GM23248 (cell line): ENCODE results near the gene CEP112. TPM values are rescaled to one million over a fixed set of nuclear protein-coding genes. Genes with fewer than 3 reads are reported as not detected.
"Not testable (repeated sequence)": the region's sequence is repeated elsewhere in the genome, so short reads cannot be mapped to it uniquely, and the experiment has no call there.

Experiments
- DNase-seq: peaks from one replicate; pipeline ENCODE4 v3.0.0-alpha.2; 2015
- H2AFZ ChIP-seq: fragments of 200-600 bp; sonication (generic); 2 replicates; pipeline ENCODE4 v1.6.1; 2016; ENCODE audit warnings: antibody characterized with exemption
- H3F3A ChIP-seq: fragments of 200-600 bp; sonication (generic); 2 replicates; pipeline ENCODE4 v1.6.1; 2016; ENCODE audit warnings: mild to moderate bottlenecking, antibody characterized with exemption, mixed run types; ENCODE audit not compliant: insufficient read depth
- H3K27ac ChIP-seq: fragments of 200-600 bp; sonication (generic); 2 replicates; pipeline ENCODE4 v1.5.1; 2016; ENCODE audit warnings: mild to moderate bottlenecking
- H3K27me3 ChIP-seq: fragments of 200-600 bp; sonication (generic); replicated peaks from 2 replicates; pipeline ENCODE4 v1.6.1; 2016; ENCODE audit warnings: mild to moderate bottlenecking; ENCODE audit not compliant: insufficient read depth
- H3K36me3 ChIP-seq: fragments of 200-600 bp; sonication (generic); 2 replicates; pipeline ENCODE4 v1.6.1; 2016; ENCODE audit warnings: low read depth, mild to moderate bottlenecking
- H3K4me1 ChIP-seq: fragments of 200-600 bp; sonication (generic); 2 replicates; pipeline ENCODE4 v1.6.1; 2016; ENCODE audit warnings: mild to moderate bottlenecking; ENCODE audit not compliant: insufficient read depth
- H3K4me2 ChIP-seq: fragments of 200-600 bp; sonication (generic); one replicate; pipeline ENCODE4 v1.6.1; 2016; ENCODE audit warnings: mild to moderate bottlenecking; ENCODE audit not compliant: unreplicated experiment
- H3K4me3 ChIP-seq: fragments of 200-600 bp; sonication (generic); 2 replicates; pipeline ENCODE4 v1.5.1; 2016; ENCODE audit warnings: mild to moderate bottlenecking
- H3K79me2 ChIP-seq: fragments of 200-600 bp; sonication (generic); 2 replicates; pipeline ENCODE4 v1.6.1; 2016; ENCODE audit warnings: mild to moderate bottlenecking; ENCODE audit not compliant: insufficient read depth
- H3K9ac ChIP-seq: fragments of 200-600 bp; sonication (generic); 2 replicates; pipeline ENCODE4 v1.6.1; 2016; ENCODE audit warnings: mild to moderate bottlenecking
- H3K9me2 ChIP-seq: fragments of 200-600 bp; sonication (generic); 2 replicates; pipeline ENCODE4 v1.6.1; 2016; ENCODE audit warnings: mixed run types, mild to moderate bottlenecking, moderate library complexity; ENCODE audit not compliant: insufficient read depth
- H3K9me3 ChIP-seq: fragments of 200-600 bp; sonication (generic); one replicate; pipeline ENCODE4 v1.6.1; 2017; ENCODE audit warnings: low read depth
- H4K20me1 ChIP-seq: fragments of 200-600 bp; sonication (generic); 2 replicates; pipeline ENCODE4 v1.6.0; 2016; ENCODE audit not compliant: insufficient read depth
- EZH2 ChIP-seq: fragments of 200-600 bp; sonication (generic); IDR thresholded peaks from 2 replicates; pipeline ENCODE4 v1.6.1; 2018; ENCODE audit warnings: antibody characterized with exemption, mild to moderate bottlenecking; ENCODE audit not compliant: insufficient read depth, poor library complexity, severe bottlenecking
- EZH2phosphoT487 ChIP-seq: fragments of 200-600 bp; sonication (generic); IDR thresholded peaks from 2 replicates; pipeline ENCODE4 v1.6.1; 2018; ENCODE audit warnings: antibody characterized with exemption, moderate library complexity, mild to moderate bottlenecking, low read depth; ENCODE audit not compliant: insufficient read depth
- WGBS, 2 experiments: methylation state at CpG; one replicate each; pipeline ENCODE4 v1.1.6; 2015 to 2017; ENCODE audit warnings: low lambda C conversion rate in 2 of 2, low coverage in 1 of 2; ENCODE audit errors: missing lambda C conversion rate in 2 of 2; 5-methylcytosine and 5-hydroxymethylcytosine counted together
- in situ Hi-C: fragments of 300-500 bp; cut with MboI; formaldehyde crosslinking; loops from 2 replicates; pipeline ENCODE4 v1.15.0; 2020
- polyA plus RNA-seq: library from polyadenylated mRNA; unstranded; fragments of >200 nt; fragmentation: Nextera tagmentation; extraction: Ambion mirVana; gene quantifications from 2 replicates; pipeline ENCODE4 v1.2.1, GENCODE V29; 2016
- total RNA-seq: library from RNA; depleted of rRNA; stranded (reverse); fragments of >200 nt; shearing (Covaris generic); gene quantifications from 2 replicates; pipeline ENCODE4 v1.2.3, GENCODE V29; 2014

The CEP112 gene
- total and polyA plus RNA-seq, 2 experiments from 2014 or later, result 8.1 to 14.8 TPM

DNA sequence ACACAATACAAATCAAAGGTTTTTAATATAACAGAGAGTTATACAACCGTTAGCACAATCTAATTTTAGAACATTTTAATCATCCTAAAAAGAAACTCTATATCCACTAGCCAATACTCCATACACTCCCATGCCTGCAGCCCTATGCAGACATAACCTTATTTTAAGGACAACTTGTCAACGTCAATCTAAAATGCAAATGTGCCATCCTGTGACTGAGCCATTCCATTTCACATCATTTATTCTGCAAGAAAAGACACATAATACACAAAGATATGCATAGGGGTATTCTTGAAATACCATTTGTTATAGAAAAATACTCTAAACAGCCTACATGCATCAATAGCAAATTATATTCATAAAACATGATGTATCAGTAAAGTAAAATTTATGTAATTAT is 106.7 kb downstream of the CEP112 start:
- no peak overlapping the region for H3K9ac ChIP-seq
- H3F3A ChIP-seq, result no peaks in the 10 kb centered on the region
- H3K27ac ChIP-seq, result no peak overlapping the region
- peaks cover under 1% of the 10 kb centered on the region for H3K9me3 ChIP-seq
- H2AFZ ChIP-seq, result no peak overlapping the region
- H3K4me3 ChIP-seq, result no peak overlapping the region
- H3K9me2 ChIP-seq, result no peaks in the 10 kb centered on the region
- whole genome bisulfite sequencing, 2 experiments, result 85 to 92% methylated on average over 2 of the region's 2 CpGs
- H3K4me2 ChIP-seq, result no peak overlapping the region
- no peak for DNase-seq
- H3K4me1 ChIP-seq, result peaks cover 20% of the 10 kb centered on the region
- no peak for TF ChIP-seq EZH2phosphoT487
- no peak for TF ChIP-seq EZH2
- H3K27me3 ChIP-seq, result no peaks in the 10 kb centered on the region
- H3K79me2 ChIP-seq, result no peaks in the 10 kb centered on the region
- no peaks in the 10 kb centered on the region for H4K20me1 ChIP-seq
- no peaks in the 10 kb centered on the region for H3K36me3 ChIP-seq
- in situ Hi-C loops, result no loop called here

DNA sequence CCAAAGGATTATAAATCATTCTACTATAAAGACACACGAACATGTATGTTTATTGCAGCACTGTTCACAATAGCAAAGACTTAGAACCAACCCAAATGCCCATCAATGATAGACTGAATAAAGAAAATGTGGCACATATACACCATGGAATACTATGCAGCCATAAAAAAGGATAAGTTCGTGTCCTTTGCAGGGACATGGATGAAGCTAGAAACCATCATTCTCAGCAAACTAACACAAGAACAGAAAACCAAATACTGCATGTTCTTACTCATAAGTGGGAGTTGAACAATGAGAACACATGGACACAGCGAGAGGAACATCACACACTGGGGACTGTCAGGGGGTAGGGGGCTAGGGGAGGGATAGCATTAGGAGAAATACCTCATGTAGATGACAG is 111.3 kb downstream of the CEP112 start:
- H3F3A ChIP-seq, DNase-seq, H3K27me3 ChIP-seq, H3K36me3 ChIP-seq, H3K9me3 ChIP-seq, H3K4me1 ChIP-seq, H3K4me2 ChIP-seq, H3K27ac ChIP-seq, H4K20me1 ChIP-seq, H2AFZ ChIP-seq, H3K79me2 ChIP-seq, H3K4me3 ChIP-seq, H3K9me2 ChIP-seq, in situ Hi-C loops, H3K9ac ChIP-seq: not testable (repeated sequence)
- 96 to 100% methylated on average over 3 of the region's 3 CpGs for WGBS, 2 experiments

DNA sequence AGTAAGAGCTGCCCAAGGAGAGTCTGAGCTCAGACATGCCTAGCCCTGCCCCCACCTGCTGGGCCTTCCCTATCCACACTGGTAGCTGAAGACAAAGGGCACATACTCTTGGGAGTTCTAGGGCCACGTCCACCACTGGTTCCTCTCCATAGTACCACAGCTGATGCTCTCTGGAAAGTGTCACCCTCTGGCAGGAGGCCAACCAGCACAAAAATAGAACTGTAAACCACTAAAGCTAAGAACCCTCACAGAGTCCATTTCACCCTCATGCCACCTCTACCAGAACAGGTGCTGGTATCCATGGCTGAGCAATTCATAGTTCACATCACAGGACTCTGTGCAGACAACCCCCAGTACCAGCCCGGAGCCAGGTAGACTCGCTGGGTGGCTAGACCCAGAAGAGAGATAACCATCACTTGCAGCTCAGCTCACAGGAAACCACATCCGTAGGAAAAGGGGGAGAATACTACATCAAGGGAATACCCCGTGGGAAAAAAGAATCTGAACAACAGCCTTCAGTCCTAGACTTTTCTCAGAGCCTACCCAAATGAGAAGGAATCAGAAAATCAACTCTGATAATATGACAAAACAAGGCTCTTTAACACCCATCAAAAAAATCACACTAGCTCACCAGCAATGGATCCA is 115.3 kb downstream of the CEP112 start:
- no peaks in the 10 kb centered on the region for H3K4me1 ChIP-seq
- H2AFZ ChIP-seq, result no peak overlapping the region
- no peaks in the 10 kb centered on the region for H4K20me1 ChIP-seq
- peak; percentile 1 for DNase-seq
- in situ Hi-C loops, result no loop called here
- no peaks in the 10 kb centered on the region for H3F3A ChIP-seq
- no peaks in the 10 kb centered on the region for H3K36me3 ChIP-seq
- H3K4me2 ChIP-seq, result no peak overlapping the region
- TF ChIP-seq EZH2phosphoT487 (no peak), EZH2 (no peak)
- no peaks in the 10 kb centered on the region for H3K27me3 ChIP-seq
- no peaks in the 10 kb centered on the region for H3K9me2 ChIP-seq
- H3K9me3 ChIP-seq, result no peaks in the 10 kb centered on the region
- no peak overlapping the region for H3K27ac ChIP-seq
- 84 to 85% methylated on average over 5 of the region's 5 CpGs for WGBS, 2 experiments
- no peak overlapping the region for H3K4me3 ChIP-seq
- H3K79me2 ChIP-seq, result no peaks in the 10 kb centered on the region
- H3K9ac ChIP-seq, result no peak overlapping the region

DNA sequence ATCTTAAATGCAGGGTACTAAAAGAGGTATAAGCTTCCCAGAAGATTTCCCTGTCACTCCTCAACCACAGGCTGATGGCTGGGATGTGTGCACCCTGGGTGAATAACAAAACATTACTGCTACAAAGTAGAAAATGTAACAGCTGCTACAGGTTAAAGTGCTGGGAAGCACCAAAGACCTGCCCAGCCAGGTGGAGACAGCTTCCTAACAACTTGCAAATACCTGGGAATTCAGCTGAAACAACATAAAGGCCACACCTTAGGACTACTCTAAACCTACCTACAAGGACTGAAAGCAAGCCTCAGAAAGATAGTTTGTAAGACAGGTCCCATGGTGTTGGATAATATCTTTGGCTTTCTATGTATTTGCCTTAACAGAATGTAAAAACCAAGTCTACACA is 118.5 kb downstream of the CEP112 start:
- Histone ChIP-seq H3F3A (no peaks in the 10 kb centered on the region), H3K79me2 (no peaks in the 10 kb centered on the region), H3K4me2 (no peak overlapping the region), H4K20me1 (no peaks in the 10 kb centered on the region), H3K27me3 (no peaks in the 10 kb centered on the region), H3K4me1 (no peaks in the 10 kb centered on the region), H3K9me2 (no peaks in the 10 kb centered on the region), H3K4me3 (no peak overlapping the region), H2AFZ (no peak overlapping the region), H3K9me3 (no peaks in the 10 kb centered on the region), H3K9ac (no peak overlapping the region), H3K27ac (no peak overlapping the region), H3K36me3 (no peaks in the 10 kb centered on the region)
- TF ChIP-seq EZH2phosphoT487 (no peak), EZH2 (no peak)
- DNase-seq, result no peak
- in situ Hi-C loops, result no loop called here

DNA sequence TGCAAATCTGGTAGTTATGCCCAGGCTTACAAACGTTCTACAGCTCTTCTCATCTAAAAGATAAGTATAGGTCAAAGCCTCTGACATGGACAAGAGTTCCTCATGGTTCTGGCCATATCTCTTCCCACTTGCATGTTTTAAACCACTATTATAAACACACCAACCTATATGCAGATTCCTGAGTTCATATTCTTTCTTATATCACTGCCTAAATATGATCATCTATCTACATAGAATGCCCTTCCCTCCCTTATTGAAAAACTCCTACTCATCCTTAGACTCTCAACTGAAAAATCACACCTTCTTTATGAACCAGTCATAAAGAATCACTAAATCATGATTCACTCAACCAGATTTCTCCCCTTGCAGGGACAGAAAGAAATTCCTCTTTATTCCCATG is 128.2 kb downstream of the CEP112 start:
- Histone ChIP-seq H3K27me3 (no peaks in the 10 kb centered on the region), H2AFZ (no peak overlapping the region), H3F3A (no peaks in the 10 kb centered on the region), H3K36me3 (0 out of 2 replicates have a peak, but pooled peaks cover 3% of the 10 kb centered on the region), H3K9ac (no peak overlapping the region), H3K79me2 (no peaks in the 10 kb centered on the region), H3K4me3 (no peak overlapping the region), H3K4me1 (0 out of 2 replicates have a peak, but pooled peaks cover 4% of the 10 kb centered on the region), H4K20me1 (no peaks in the 10 kb centered on the region), H3K27ac (no peak overlapping the region), H3K4me2 (no peak overlapping the region), H3K9me3 (no peaks in the 10 kb centered on the region), H3K9me2 (no peaks in the 10 kb centered on the region)
- peak; percentile 9 for DNase-seq
- in situ Hi-C loops, result no loop called here
- 79 to 89% methylated on average over 1 of the region's 1 CpG for WGBS, 2 experiments
- TF ChIP-seq EZH2 (no peak), EZH2phosphoT487 (no peak)
